Measurements from ENCODE around the gene CAMKK1. TPM values are rescaled to one million over a fixed set of nuclear protein-coding genes. Genes with fewer than 3 reads are reported as not detected.

Gene CAMKK1
- total RNA-seq, 1 experiment from 2014 or later = 1.7 TPM

DNA sequence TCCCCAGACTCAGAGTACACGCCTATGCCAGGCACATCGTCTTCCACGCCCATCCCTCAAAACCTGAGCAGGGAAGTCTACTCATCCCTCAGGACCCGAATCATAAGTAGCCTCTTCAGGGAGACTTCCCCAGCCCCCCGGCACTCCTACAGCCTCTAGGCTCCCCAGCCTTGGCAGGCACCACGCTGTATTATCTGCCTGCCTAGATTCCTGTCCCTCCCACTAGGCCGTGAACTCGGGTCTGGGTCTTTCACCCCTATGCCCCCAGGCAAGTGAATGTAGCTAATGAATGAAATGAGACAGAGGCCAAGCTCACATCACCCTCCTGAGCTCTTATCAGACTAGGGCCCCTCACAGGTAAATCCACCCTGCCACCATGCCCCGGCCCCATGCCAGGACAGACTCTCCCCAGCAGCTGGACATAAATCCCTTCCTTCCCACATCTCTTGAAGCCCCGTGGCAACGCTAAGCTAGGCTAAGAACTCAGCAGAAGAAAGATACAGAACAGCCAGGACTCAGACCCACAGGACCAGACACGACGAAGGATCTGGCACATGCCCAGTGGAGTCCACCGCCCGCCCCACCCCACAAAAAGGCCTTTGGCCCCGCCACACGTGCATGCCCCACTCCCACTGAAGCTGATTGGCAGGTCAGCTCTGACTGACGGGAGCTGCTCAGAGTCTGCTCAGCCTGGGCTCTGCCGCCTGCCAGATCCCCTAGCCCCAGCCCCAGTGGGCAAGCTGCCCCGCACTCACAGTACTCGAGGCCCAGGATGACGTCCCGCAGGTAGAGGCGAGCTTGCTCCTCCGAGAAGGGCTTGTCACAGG is 13.0 kb downstream of the CAMKK1 start:
- Mint-ChIP-seq H3K27ac (ENCODE audit: unreplicated experiment) (no peak overlapping the region), H3K4me1 (ENCODE audit: low read depth, unreplicated experiment) (no peaks in the 10 kb centered on the region), H3K9me3 (ENCODE audit: low read depth, unreplicated experiment) (no peaks in the 10 kb centered on the region)

DNA sequence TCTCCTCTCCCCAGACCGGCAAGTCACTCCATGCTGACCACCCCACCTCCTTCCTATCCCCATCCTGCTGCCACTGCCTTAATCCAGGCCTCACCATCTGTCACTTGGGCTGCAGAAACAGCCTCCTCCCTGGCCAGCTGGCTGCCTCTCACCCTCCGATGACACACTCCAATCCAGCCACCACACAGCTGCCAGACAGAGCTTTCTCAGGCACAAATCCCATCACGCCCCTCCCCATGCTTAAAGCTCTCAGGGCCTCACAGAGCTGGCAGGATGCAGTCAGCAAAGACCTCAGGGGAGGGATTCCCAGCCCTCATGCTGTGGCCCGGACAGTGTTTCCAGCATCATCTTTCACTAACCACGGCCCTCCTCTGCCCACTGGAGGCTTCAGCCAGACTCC is 13.7 kb downstream of the CAMKK1 start:
- intact Hi-C loops (cut with micrococcal nuclease; ENCODE audit: unreplicated experiment) = no loop called here
- TF ChIP-seq, protein P1, sequence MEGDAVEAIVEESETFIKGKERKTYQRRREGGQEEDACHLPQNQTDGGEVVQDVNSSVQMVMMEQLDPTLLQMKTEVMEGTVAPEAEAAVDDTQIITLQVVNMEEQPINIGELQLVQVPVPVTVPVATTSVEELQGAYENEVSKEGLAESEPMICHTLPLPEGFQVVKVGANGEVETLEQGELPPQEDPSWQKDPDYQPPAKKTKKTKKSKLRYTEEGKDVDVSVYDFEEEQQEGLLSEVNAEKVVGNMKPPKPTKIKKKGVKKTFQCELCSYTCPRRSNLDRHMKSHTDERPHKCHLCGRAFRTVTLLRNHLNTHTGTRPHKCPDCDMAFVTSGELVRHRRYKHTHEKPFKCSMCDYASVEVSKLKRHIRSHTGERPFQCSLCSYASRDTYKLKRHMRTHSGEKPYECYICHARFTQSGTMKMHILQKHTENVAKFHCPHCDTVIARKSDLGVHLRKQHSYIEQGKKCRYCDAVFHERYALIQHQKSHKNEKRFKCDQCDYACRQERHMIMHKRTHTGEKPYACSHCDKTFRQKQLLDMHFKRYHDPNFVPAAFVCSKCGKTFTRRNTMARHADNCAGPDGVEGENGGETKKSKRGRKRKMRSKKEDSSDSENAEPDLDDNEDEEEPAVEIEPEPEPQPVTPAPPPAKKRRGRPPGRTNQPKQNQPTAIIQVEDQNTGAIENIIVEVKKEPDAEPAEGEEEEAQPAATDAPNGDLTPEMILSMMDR (IDR thresholded peaks at IDR 0.05; ENCODE audit: unreplicated experiment) = no peak
- Mint-ChIP-seq H3K36me3 (ENCODE audit: insufficient read depth, unreplicated experiment) (peaks cover 7% of the 10 kb centered on the region), H3K27ac (ENCODE audit: unreplicated experiment) (no peak overlapping the region), H3K4me1 (ENCODE audit: low read depth, unreplicated experiment) (no peaks in the 10 kb centered on the region), H3K4me3 (ENCODE audit: low read depth, unreplicated experiment) (no peak overlapping the region), H3K9me3 (ENCODE audit: low read depth, unreplicated experiment) (no peaks in the 10 kb centered on the region), H3K27me3 (ENCODE audit: unreplicated experiment) (no peaks in the 10 kb centered on the region)
- no peak for DNase-seq
- no TSS peak for BruUV-seq (replicated peaks)
- CTCF ChIA-PET = interaction anchor here (1.3 kb wide), 1 partner anchor 11 kb away, joined by 3 read pairs; no protein-coding TSS in a partner anchor

More for the DNA sequence above, 13.0 kb downstream of the CAMKK1 start:
- no TSS peak for BruUV-seq (replicated peaks)
- Mint-ChIP-seq H3K36me3 (ENCODE audit: insufficient read depth, unreplicated experiment) (peaks cover 7% of the 10 kb centered on the region), H3K4me3 (ENCODE audit: low read depth, unreplicated experiment) (no peak overlapping the region), H3K27me3 (ENCODE audit: unreplicated experiment) (no peaks in the 10 kb centered on the region)
- CTCF ChIA-PET = interaction anchor here (0.6 kb wide), 1 partner anchor 89 kb away, joined by 5 read pairs; no protein-coding TSS in a partner anchor
- TF ChIP-seq, protein P1 (IDR thresholded peaks at IDR 0.05; ENCODE audit: unreplicated experiment) = no peak
- intact Hi-C loops (cut with micrococcal nuclease; ENCODE audit: unreplicated experiment) = no loop called here
- no peak for DNase-seq

DNA sequence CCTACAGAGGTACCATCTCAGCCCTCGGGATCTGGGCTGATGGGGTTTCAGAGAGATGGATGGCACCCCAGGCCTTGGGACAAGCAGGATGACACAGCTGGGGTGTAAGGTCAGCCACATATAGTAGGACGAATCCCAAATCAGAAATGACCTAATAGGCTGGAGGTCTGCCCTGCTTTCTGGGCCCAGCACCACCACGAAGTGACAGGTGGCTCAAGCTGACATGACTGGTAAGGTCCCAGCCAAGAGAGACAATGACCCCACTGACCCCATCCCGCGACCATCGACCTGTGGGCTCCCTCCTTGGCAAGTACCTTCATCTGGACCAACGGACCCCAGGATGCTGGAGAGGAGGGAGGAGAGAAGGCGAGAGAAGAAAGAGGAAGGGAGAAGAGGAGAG is 15.6 kb downstream of the CAMKK1 start:
- CTCF ChIA-PET = interaction anchor here (0.7 kb wide), 1 partner anchor 141 kb away, joined by 3 read pairs; no protein-coding TSS in a partner anchor
- H3K4me3 Mint-ChIP-seq (ENCODE audit: low read depth, unreplicated experiment) = no peak overlapping the region
- intact Hi-C loops (cut with micrococcal nuclease; ENCODE audit: unreplicated experiment) = no loop called here
- no peaks in the 10 kb centered on the region for H3K27me3 Mint-ChIP-seq (ENCODE audit: unreplicated experiment)
- H3K4me1 Mint-ChIP-seq (ENCODE audit: low read depth, unreplicated experiment) = no peaks in the 10 kb centered on the region
- DNase-seq = no peak
- TF ChIP-seq, protein P1 (IDR thresholded peaks at IDR 0.05; ENCODE audit: unreplicated experiment) = no peak
- peaks cover 7% of the 10 kb centered on the region for H3K36me3 Mint-ChIP-seq (ENCODE audit: insufficient read depth, unreplicated experiment)
- no peak overlapping the region for H3K27ac Mint-ChIP-seq (ENCODE audit: unreplicated experiment)
- no TSS peak for BruUV-seq (replicated peaks)
- H3K9me3 Mint-ChIP-seq (ENCODE audit: low read depth, unreplicated experiment) = no peaks in the 10 kb centered on the region

DNA sequence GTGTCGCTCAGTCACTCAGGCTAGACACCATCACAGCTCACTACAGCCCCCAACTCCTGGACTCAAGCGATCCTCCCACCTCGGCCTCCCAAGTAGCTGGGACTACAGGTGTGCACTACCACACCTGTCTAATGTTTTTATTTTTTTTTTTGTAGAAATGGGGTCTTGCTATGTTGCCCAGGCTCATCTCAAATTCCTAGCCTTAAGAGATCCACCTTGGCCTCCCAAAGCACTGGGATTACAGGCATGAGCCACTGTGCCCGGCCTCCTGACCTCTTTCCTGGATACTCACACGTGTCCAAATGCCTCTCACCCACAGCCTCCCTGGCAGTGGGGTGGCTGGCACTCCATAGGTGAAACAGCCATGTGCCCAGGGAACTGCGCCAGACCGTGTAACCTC is 17.5 kb downstream of the CAMKK1 start:
- CTCF ChIA-PET = no interaction called here
- H3K4me1 Mint-ChIP-seq (ENCODE audit: low read depth, unreplicated experiment) = no peaks in the 10 kb centered on the region
- DNase-seq = no peak
- H3K4me3 Mint-ChIP-seq (ENCODE audit: low read depth, unreplicated experiment) = no peak overlapping the region
- H3K9me3 Mint-ChIP-seq (ENCODE audit: low read depth, unreplicated experiment) = no peaks in the 10 kb centered on the region
- H3K36me3 Mint-ChIP-seq (ENCODE audit: insufficient read depth, unreplicated experiment) = peaks cover 7% of the 10 kb centered on the region
- H3K27ac Mint-ChIP-seq (ENCODE audit: unreplicated experiment) = no peak overlapping the region
- TF ChIP-seq, protein P1 (IDR thresholded peaks at IDR 0.05; ENCODE audit: unreplicated experiment) = no peak
- intact Hi-C loops (cut with micrococcal nuclease; ENCODE audit: unreplicated experiment) = no loop called here
- H3K27me3 Mint-ChIP-seq (ENCODE audit: unreplicated experiment) = no peaks in the 10 kb centered on the region
- no TSS peak for BruUV-seq (replicated peaks)
